Measurements from ENCODE around the gene FAM216B. TPM values are rescaled to one million over a fixed set of nuclear protein-coding genes. Genes with fewer than 3 reads are reported as not detected.

FAM216B gene
- total and polyA plus RNA-seq, 2 of the 13 experiments (the other 11 are each of a cell fraction or from before 2014, with no cell fraction given) = not detected

DNA sequence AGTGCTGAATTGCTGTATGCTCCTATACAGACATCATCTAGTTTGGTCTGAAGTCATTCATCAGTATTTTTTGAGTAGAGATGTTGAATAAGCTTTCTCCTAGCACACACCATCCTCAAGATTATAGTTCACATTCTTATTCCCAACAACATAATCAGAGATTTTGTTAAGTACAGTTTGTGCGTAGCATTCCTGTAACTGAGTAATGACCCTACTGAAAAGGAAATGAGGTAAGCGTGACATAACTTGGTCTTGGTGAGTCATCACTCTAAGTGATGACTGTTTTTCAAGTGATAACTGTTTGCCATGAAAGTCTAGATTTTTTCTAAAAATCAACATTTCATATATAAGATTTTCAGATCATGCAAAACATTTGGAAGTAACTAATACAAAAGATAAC is 18.5 kb upstream of the FAM216B start:
- intact Hi-C loops (cut with micrococcal nuclease; ENCODE audit: unreplicated experiment) (no loop called here), in situ Hi-C loops (cut with HindIII; ENCODE audit: extremely low pct_ligation_motif_present, low pct_unique_long_range_greater_than_20kb) (no loop called here)
- DNase-seq (ENCODE audit: low spot score) (no peak), ATAC-seq (no peak), FAIRE-seq (no peak)
- POLR2A ChIA-PET = no interaction called here
- Histone ChIP-seq H3K4me1 (ENCODE audit: insufficient read depth, low read length) (no peaks in the 10 kb centered on the region), H3K27me3 (ENCODE audit: control insufficient read depth in 1 of 2, insufficient read depth in 2 of 2, low read length in 2 of 2) (no peaks in the 10 kb centered on the region), H3K9ac (ENCODE audit: insufficient read depth, low read depth, low read length) (no peak overlapping the region), H3K27ac (ENCODE audit: extremely low read length, insufficient read depth, low read length) (no peak overlapping the region), H4K20me1 (ENCODE audit: insufficient read depth, low read length) (no peaks in the 10 kb centered on the region), H3K36me3 (replicated peaks in 1 of 2; ENCODE audit: control insufficient read depth in 1 of 2, insufficient read depth in 2 of 2, low read length in 2 of 2) (no peaks in the 10 kb centered on the region), H3K4me3 (replicated peaks in 1 of 3; ENCODE audit: insufficient read depth in 1 of 3, low read depth in 2 of 3, low read length in 3 of 3) (no peak overlapping the region), H3K9me3 (ENCODE audit: low read length) (no peaks in the 10 kb centered on the region; the same call in 1 of the 2 replicates), H3K4me2 (ENCODE audit: low read depth, low read length) (no peak overlapping the region), H2AFZ (ENCODE audit: low read length) (no peak overlapping the region), H3K79me2 (ENCODE audit: insufficient read depth, low read length) (no peaks in the 10 kb centered on the region)
- WGBS (ENCODE audit: low lambda C conversion rate) = 25% methylated on average over 2 of the region's 2 CpGs
- BruUV-seq (replicated peaks) = no TSS peak
- CTCF ChIA-PET (ENCODE audit: low intra/inter-chr PET ratio, low total read pairs) = no interaction called here
- TF ChIP-seq CREB1 (IDR thresholded peaks at IDR 0.05) (peak; percentile 67), CREB1 (CRISPR knock-in tag; IDR thresholded peaks at IDR 0.05) (no peak), HNRNPL (IDR thresholded peaks at IDR 0.05; ENCODE audit: low read depth, low read length) (no peak)
- TF ChIP-seq, protein P1, sequence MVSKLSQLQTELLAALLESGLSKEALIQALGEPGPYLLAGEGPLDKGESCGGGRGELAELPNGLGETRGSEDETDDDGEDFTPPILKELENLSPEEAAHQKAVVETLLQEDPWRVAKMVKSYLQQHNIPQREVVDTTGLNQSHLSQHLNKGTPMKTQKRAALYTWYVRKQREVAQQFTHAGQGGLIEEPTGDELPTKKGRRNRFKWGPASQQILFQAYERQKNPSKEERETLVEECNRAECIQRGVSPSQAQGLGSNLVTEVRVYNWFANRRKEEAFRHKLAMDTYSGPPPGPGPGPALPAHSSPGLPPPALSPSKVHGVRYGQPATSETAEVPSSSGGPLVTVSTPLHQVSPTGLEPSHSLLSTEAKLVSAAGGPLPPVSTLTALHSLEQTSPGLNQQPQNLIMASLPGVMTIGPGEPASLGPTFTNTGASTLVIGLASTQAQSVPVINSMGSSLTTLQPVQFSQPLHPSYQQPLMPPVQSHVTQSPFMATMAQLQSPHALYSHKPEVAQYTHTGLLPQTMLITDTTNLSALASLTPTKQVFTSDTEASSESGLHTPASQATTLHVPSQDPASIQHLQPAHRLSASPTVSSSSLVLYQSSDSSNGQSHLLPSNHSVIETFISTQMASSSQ (IDR thresholded peaks at IDR 0.05; ENCODE audit: low read depth) = no peak
- TF ChIP-seq, protein P1 (CRISPR knock-in tag; IDR thresholded peaks at IDR 0.05; ENCODE audit: borderline replicate concordance) = no peak

DNA sequence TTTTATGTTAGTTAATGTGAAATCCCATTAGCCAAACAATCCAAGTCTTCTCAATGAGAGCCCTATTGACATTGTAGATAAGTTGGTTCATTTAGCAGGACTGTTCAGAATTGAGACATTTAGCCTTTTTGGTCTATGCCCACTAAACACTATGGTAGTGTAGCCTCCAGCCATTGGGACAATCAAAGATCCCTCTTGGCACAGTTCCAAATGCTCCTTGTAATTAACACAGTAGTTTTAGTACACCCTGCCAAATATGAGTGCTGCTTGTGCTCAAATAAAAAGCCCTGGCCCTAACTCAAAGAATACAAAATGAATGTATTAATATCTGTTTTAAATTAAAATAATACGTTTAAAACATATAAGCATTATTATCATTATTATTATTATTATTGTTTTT is 15.4 kb upstream of the FAM216B start:
- no peaks in the 10 kb centered on the region for H3K27me3 ChIP-seq (ENCODE audit: control insufficient read depth in 1 of 2, insufficient read depth in 2 of 2, low read length in 2 of 2)
- H3K27ac ChIP-seq (ENCODE audit: extremely low read length, insufficient read depth, low read length) = no peak overlapping the region
- TF ChIP-seq POLR2AphosphoS2 (IDR thresholded peaks at IDR 0.05; ENCODE audit: low read depth, low read length) (no peak), KDM5B (CRISPR knock-in tag; IDR thresholded peaks at IDR 0.05; ENCODE audit: borderline replicate concordance) (no peak), RNF2 (conservative IDR thresholded peaks at IDR 0.05; ENCODE audit: low read depth) (no peak), YEATS4 (CRISPR knock-in tag; IDR thresholded peaks at IDR 0.05; ENCODE audit: borderline replicate concordance) (no peak), ZBTB42 (CRISPR knock-in tag; IDR thresholded peaks at IDR 0.05) (no peak), ZNF333 (CRISPR knock-in tag; IDR thresholded peaks at IDR 0.05; ENCODE audit: borderline replicate concordance) (no peak)
- TF ChIP-seq, protein P2, sequence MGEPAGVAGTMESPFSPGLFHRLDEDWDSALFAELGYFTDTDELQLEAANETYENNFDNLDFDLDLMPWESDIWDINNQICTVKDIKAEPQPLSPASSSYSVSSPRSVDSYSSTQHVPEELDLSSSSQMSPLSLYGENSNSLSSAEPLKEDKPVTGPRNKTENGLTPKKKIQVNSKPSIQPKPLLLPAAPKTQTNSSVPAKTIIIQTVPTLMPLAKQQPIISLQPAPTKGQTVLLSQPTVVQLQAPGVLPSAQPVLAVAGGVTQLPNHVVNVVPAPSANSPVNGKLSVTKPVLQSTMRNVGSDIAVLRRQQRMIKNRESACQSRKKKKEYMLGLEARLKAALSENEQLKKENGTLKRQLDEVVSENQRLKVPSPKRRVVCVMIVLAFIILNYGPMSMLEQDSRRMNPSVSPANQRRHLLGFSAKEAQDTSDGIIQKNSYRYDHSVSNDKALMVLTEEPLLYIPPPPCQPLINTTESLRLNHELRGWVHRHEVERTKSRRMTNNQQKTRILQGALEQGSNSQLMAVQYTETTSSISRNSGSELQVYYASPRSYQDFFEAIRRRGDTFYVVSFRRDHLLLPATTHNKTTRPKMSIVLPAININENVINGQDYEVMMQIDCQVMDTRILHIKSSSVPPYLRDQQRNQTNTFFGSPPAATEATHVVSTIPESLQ (CRISPR knock-in tag; conservative IDR thresholded peaks at IDR 0.05) = no peak
- H2AFZ ChIP-seq (ENCODE audit: low read length) = no peak overlapping the region
- DNase-seq (ENCODE audit: low spot score) (no peak), ATAC-seq (no peak), FAIRE-seq (no peak)
- intact Hi-C loops (cut with micrococcal nuclease; ENCODE audit: unreplicated experiment) (no loop called here), in situ Hi-C loops (cut with HindIII; ENCODE audit: extremely low pct_ligation_motif_present, low pct_unique_long_range_greater_than_20kb) (no loop called here)
- H3K4me1 ChIP-seq (ENCODE audit: insufficient read depth, low read length) = no peaks in the 10 kb centered on the region
- no peak overlapping the region for H3K4me2 ChIP-seq (ENCODE audit: low read depth, low read length)
- H3K9ac ChIP-seq (ENCODE audit: insufficient read depth, low read depth, low read length) = no peak overlapping the region
- no peaks in the 10 kb centered on the region; the same call in 1 of the 2 replicates for H3K9me3 ChIP-seq (ENCODE audit: low read length)
- ChIA-PET CTCF (ENCODE audit: low intra/inter-chr PET ratio, low total read pairs) (no interaction called here), POLR2A (no interaction called here)
- no peaks in the 10 kb centered on the region for H3K79me2 ChIP-seq (ENCODE audit: insufficient read depth, low read length)
- no peaks in the 10 kb centered on the region for H4K20me1 ChIP-seq (ENCODE audit: insufficient read depth, low read length)
- H3K4me3 ChIP-seq (replicated peaks in 1 of 3; ENCODE audit: insufficient read depth in 1 of 3, low read depth in 2 of 3, low read length in 3 of 3) = no peak overlapping the region
- no TSS peak for BruUV-seq (replicated peaks)
- H3K36me3 ChIP-seq (replicated peaks in 1 of 2; ENCODE audit: control insufficient read depth in 1 of 2, insufficient read depth in 2 of 2, low read length in 2 of 2) = no peaks in the 10 kb centered on the region
- WGBS (ENCODE audit: low lambda C conversion rate) = 0% methylated on average over 1 of the region's 1 CpG

All from HepG2 (cell line).